Effector memory CD4-positive, alpha-beta T cell (primary cell): Measurements from ENCODE around the gene HIP1.
"Not testable (repeated sequence)": the region's sequence is repeated elsewhere in the genome, so short reads cannot be mapped to it uniquely, and the experiment has no call there.

ENCODE experiments used
- DNase-seq, 3 donors: peaks; one replicate each; pipeline ENCODE4 v3.0.0-alpha.2; 2020
- H3K27ac ChIP-seq: 2 replicates; pipeline ENCODE4 v1.7.0; 2013; ENCODE audit warnings: mild to moderate bottlenecking, low read length, moderate library complexity; ENCODE audit not compliant: insufficient read depth, poor library complexity, severe bottlenecking
- H3K27me3 ChIP-seq: replicated peaks from 2 replicates; pipeline ENCODE4 v1.7.0; 2013; ENCODE audit warnings: mild to moderate bottlenecking, low read length; ENCODE audit not compliant: insufficient read depth, control insufficient read depth, poor library complexity, severe bottlenecking
- H3K36me3 ChIP-seq: 2 replicates; pipeline ENCODE4 v1.7.0; 2013; ENCODE audit warnings: mild to moderate bottlenecking, low read length, moderate library complexity; ENCODE audit not compliant: control insufficient read depth, insufficient read depth
- H3K4me1 ChIP-seq: 2 replicates; pipeline ENCODE4 v1.7.0; 2013; ENCODE audit warnings: low read length, mild to moderate bottlenecking; ENCODE audit not compliant: control insufficient read depth, insufficient read depth, poor library complexity, severe bottlenecking
- H3K4me3 ChIP-seq: 2 replicates; pipeline ENCODE4 v1.7.0; 2013; ENCODE audit warnings: low read length, low read depth, mild to moderate bottlenecking; ENCODE audit not compliant: insufficient read depth, poor library complexity, severe bottlenecking
- H3K9me3 ChIP-seq: 2 replicates; pipeline ENCODE4 v1.7.0; 2013; ENCODE audit warnings: mild to moderate bottlenecking, low read length, moderate library complexity; ENCODE audit not compliant: control insufficient read depth

Gene HIP1

DNA sequence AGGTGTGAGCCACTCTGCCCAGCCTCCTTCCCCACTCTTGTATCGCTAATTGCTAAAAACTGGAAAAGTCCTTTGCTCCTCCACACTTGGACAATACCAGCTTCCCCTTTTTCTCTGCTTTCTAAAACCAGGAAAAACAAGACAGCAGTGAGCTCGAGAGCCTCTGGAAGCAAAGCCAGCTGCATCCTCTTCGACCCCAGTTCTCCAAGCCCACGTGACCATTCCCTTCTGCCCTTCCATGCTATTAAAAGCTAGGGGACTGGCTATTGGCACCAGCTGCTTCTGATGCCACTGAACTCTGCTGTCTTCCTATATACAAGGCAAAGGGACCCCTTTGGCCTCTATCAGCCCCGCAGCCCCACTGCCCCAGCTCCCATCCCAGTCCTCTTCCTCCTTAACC, 154.4 kb downstream of the HIP1 start:
- Histone ChIP-seq H3K36me3 (no peaks in the 10 kb centered on the region), H3K27me3 (no peaks in the 10 kb centered on the region), H3K4me1 (no peaks in the 10 kb centered on the region), H3K9me3 (no peaks in the 10 kb centered on the region), H3K4me3 (no peak overlapping the region), H3K27ac (no peak overlapping the region)
- no peak for DNase-seq

GRCh38 chr7:75583255-75583654, 155.5 kb downstream of the HIP1 start:
- H3K36me3 ChIP-seq: no peaks in the 10 kb centered on the region
- no peaks in the 10 kb centered on the region for H3K4me1 ChIP-seq
- H3K27ac ChIP-seq: no peak overlapping the region
- DNase-seq: no peak
- H3K9me3 ChIP-seq: no peaks in the 10 kb centered on the region
- H3K27me3 ChIP-seq: no peaks in the 10 kb centered on the region
- no peak overlapping the region for H3K4me3 ChIP-seq

DNA sequence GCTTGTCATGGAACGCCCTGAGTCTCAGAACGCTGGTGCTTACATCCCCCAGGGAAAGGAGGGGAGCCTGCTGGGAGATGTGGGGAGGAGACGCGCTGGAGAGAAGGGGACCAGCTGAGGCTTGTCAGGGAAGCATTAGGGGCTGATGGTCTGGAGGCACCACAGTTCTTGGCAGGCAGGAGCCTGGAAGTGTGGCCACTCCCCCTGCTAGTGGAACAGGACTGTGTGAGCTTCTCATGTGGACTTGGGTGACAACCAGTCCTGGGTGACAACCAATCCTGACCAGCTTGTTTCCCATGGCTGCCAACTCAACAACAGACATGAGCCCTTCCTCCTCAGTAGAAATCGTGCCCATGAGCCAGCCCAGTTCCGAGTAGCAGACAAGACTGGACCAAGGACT, 158.8 kb downstream of the HIP1 start:
- Histone ChIP-seq H3K36me3 (no peaks in the 10 kb centered on the region), H3K9me3 (no peaks in the 10 kb centered on the region), H3K4me3 (no peak overlapping the region), H3K27me3 (no peaks in the 10 kb centered on the region), H3K4me1 (no peaks in the 10 kb centered on the region), H3K27ac (no peak overlapping the region)
- no peak for DNase-seq

DNA sequence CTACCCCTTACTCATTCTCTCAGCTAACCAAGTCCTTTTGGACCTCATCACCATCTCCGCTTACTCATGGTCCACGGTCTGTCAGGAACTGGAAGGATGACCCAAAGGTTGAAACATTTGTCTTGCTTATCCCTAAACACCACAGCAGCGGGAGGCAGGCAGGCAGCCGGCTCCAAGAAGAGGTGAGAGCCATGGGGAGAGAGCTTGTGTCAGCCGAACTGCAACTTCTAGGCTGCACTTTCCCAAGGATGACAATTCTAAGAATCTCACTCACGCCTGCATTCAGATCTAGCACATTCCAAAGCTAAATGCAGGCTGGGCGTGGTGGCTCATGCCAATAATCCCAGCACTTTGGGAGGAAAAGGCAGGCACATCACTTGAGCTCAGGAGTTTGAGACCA, 160.7 kb downstream of the HIP1 start:
- DNase-seq: no peak
- Histone ChIP-seq H3K36me3 (no peaks in the 10 kb centered on the region), H3K27ac (no peak overlapping the region), H3K27me3 (no peaks in the 10 kb centered on the region), H3K4me1 (no peaks in the 10 kb centered on the region), H3K4me3 (no peak overlapping the region), H3K9me3 (no peaks in the 10 kb centered on the region)

DNA sequence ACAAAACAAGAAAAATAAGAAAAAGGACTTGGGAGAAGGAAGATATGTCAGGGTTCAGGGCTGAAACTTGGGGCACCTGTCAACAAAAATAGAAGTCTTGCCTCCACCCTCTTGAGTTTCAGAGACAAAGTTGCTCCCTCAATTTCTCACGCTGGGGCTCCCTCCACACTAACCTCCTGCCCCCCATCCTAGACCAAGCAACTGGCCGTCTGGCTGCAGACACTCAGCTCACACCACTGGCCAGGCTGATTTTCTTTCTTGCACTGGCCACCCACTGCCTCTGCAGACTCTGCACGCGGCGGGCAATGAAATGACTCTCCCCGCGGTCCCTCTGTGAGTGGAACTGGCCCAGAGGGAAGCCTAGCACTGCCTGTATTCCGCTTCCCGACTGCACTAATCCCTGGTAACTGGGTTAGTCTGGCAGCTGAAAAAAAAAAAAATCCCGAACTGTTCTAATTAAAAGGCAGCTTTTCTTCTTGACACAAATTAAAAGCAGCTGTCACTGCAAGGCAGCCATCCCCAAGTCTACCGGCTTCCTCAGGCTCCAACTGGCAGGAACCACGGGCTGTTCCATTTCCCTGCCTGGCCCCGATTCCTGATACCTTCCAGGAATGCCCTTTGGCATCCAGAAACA, 163.1 kb downstream of the HIP1 start:
- no peak overlapping the region for H3K27ac ChIP-seq
- H3K4me1 ChIP-seq: no peaks in the 10 kb centered on the region
- no peaks in the 10 kb centered on the region for H3K9me3 ChIP-seq
- no peaks in the 10 kb centered on the region for H3K27me3 ChIP-seq
- no peaks in the 10 kb centered on the region for H3K36me3 ChIP-seq
- no peak for DNase-seq
- H3K4me3 ChIP-seq: no peak overlapping the region

GRCh38 chr7:75573477-75574019, 165.2 kb downstream of the HIP1 start:
- DNase-seq: no peak
- no peaks in the 10 kb centered on the region for H3K36me3 ChIP-seq
- no peaks in the 10 kb centered on the region for H3K4me1 ChIP-seq
- H3K9me3 ChIP-seq: no peaks in the 10 kb centered on the region
- H3K4me3 ChIP-seq: no peak overlapping the region
- H3K27ac ChIP-seq: no peak overlapping the region
- no peaks in the 10 kb centered on the region for H3K27me3 ChIP-seq

GRCh38 chr7:75572814-75573213, 165.9 kb downstream of the HIP1 start:
- Histone ChIP-seq H3K27ac (no peak overlapping the region), H3K36me3 (no peaks in the 10 kb centered on the region), H3K9me3 (no peaks in the 10 kb centered on the region), H3K4me3 (no peak overlapping the region), H3K27me3 (no peaks in the 10 kb centered on the region), H3K4me1 (no peaks in the 10 kb centered on the region)
- no peak for DNase-seq

DNA sequence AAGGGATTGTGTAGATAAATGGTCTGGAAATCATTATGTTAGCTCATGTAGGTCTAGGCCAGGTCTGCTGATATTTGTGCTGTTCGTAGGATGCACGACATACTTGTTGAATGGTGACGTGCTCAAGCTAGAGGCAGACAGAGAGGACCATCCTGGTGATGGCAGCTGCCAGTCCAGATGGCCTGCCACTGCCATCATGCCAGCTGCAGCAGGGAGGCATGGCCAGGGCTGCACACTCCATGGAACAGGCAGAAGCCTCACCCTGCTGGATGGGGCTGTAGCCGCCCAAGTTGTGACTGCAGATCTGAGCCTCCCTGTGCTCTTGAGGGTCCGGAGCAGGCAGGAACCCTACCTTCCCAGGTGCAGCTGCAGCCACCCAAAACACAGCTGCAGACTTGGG, 166.3 kb downstream of the HIP1 start:
- DNase-seq: no peak
- H3K27me3 ChIP-seq: no peaks in the 10 kb centered on the region
- no peaks in the 10 kb centered on the region for H3K9me3 ChIP-seq
- H3K27ac ChIP-seq: no peak overlapping the region
- no peak overlapping the region for H3K4me3 ChIP-seq
- no peaks in the 10 kb centered on the region for H3K36me3 ChIP-seq
- H3K4me1 ChIP-seq: no peaks in the 10 kb centered on the region

DNA sequence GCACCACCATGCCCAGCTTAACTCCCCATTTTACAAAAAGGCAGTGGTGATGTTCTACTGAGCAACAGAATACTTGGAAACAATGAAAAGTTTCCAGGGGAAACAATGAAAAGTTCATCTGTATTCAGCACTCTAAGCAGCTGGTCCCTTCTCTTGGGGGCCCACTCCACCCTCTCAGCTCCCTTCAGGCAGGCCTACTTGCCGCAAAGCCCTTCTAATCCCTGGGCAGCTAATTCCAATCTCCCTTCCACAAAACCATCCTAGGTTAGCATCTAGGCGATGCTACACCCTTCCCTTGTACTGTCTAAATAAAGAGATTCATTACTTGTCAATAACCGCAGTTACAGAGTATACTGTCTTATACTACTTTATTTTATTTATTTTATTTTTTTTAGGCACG, 167.5 kb downstream of the HIP1 start:
- DNase-seq: no peak
- H3K4me3 ChIP-seq: no peak overlapping the region
- no peaks in the 10 kb centered on the region for H3K9me3 ChIP-seq
- no peaks in the 10 kb centered on the region for H3K4me1 ChIP-seq
- H3K27ac ChIP-seq: no peak overlapping the region
- H3K27me3 ChIP-seq: no peaks in the 10 kb centered on the region
- no peaks in the 10 kb centered on the region for H3K36me3 ChIP-seq

DNA sequence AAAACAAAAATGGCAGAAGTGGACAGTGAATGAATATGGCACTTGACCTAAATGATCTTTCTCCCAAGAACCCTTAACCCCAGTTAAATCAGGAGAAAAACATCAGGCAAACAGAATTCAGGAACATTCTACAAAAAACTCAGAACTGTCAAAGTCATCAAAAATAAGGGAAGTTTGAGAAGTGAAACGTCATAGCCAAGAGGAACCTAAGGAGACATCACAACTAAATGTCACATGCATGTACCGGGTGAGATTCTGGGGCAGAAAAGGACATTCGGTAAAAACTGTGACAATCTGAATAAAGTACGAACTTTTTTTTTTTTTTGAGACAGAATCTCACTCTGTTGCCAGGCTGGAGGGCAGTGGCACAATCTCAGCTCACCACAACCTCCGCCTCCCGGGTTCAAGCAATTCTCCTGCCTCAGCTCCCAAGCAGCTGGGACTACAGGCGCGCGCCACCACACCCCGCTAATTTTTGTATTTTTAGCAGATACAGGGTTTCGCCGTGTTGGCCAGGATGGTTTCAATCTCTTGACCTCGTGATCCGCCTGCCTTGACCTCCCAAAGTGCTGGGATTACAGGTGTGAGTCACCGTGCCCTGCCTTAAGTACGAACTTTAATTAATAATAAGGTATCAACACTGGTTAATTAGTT, 169.0 kb downstream of the HIP1 start:
- not testable (repeated sequence) for H3K36me3 ChIP-seq, H3K27ac ChIP-seq, H3K27me3 ChIP-seq, H3K9me3 ChIP-seq, H3K4me3 ChIP-seq, DNase-seq, H3K4me1 ChIP-seq
